Tongue (tissue), 2 donors: ENCODE data around the gene ITSN1. TPM values are rescaled to one million over a fixed set of nuclear protein-coding genes. Genes with fewer than 3 reads are reported as not detected.
"Not testable (repeated sequence)": the region's sequence is repeated elsewhere in the genome, so short reads cannot be mapped to it uniquely, and the experiment has no call there.

Experiments
- DNase-seq: peaks from one replicate; pipeline ENCODE4 v3.0.0-alpha.2; 2015
- total RNA-seq: library from RNA; depleted of rRNA; stranded (reverse); fragments of >200 nt; gene quantifications from one replicate; pipeline ENCODE4 v1.2.3, GENCODE V29; 2014

ITSN1 gene
- 74.2 TPM for total RNA-seq

DNA sequence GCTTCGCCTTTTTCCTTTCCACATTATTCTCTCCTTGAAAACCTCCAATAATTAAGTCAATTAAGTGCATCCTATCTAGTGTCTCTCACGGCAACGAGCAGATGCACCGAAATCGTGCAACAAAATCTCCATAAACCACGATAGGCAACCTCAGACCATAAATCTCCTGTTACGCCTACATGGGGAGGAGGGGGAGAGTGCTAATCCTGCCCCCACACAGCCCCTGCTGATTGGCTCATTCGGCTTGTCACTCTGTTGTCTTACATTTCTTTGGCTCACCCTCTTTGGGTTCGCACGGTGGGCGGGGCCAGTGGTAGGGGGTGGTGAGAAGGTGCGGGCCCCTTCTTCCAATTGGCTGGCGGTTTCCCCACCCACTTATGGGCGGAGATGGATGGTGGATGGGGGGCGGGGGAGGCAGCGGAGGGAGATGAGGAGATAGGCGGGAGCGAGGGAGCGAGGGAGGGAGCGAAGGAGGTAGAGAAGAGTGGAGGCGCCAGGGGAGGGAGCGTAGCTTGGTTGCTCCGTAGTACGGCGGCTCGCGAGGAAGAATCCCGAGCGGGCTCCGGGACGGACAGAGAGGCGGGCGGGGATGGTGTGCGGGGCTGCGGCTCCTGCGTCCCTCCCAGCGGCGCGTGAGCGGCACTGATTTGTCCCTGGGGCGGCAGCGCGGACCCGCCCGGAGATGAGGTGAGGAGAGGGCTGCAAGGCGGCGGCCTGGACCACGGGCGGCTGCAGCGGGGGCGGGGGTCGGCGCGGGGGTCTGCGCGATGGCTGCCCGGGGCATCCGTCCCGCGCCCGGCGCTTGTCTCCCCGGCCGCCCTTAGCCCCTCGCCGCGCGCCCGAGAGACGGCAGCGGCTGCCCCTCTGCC, at the start of gene ITSN1:
Gene ITSN1, plus strand, starts transcription at position 475 of the 869 bp plus-strand sequence. CDS start 76,328 bp downstream, outside the sequence.
- DNase-seq = peak; percentile 100

GRCh38 chr21:33598051-33598450, 44.2 kb upstream of the ITSN1 start:
- DNase-seq = no peak

GRCh38 chr21:33608559-33608958, 33.7 kb upstream of the ITSN1 start:
- peak; percentile 62 for DNase-seq

GRCh38 chr21:33611006-33611744, 31.1 kb upstream of the ITSN1 start:
- no peak for DNase-seq

- not testable (repeated sequence) for DNase-seq
Measured at GRCh38 chr21:33617565-33617964, 24.7 kb upstream of the ITSN1 start.

DNA sequence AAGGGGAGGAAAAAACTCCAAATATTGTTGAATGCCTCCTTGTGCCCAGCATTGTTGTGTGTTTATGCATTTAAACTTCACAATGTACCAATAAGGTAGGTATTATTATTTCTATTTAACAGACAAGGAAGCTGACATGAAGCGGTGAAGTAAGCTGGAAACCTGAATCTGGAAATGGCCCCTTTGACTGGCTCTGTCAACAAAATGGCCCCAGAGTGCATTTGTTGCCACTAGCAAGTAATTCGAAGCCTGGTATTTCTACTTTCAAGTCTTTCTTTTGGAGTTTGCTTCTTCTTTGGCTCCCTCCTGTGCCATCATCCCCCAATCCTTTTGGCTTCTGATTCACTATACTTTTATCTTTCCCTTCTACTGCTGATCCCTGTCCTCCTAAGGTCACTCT, 23.9 kb upstream of the ITSN1 start:
- no peak for DNase-seq

GRCh38 chr21:33619726-33620125, 22.6 kb upstream of the ITSN1 start:
- DNase-seq = no peak

DNA sequence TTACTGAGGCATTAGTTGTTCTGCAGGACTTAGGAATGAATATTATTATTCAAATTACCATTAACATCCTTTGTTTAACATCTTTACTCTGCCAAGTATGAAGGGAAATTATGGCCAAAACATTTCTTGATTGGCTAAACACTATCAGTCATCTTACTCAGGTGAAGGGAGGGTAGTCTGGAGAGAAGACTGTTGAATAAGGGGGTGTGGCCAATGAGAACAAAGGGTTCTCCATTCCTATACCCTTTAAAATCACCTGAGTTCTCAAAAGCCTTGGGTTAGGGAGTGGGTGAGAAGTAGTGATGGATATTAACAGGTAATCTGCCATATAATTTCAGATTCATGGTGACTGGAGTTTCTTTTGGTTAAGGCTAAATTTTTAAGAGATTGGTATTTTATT, 20.0 kb upstream of the ITSN1 start:
- DNase-seq = no peak

DNA sequence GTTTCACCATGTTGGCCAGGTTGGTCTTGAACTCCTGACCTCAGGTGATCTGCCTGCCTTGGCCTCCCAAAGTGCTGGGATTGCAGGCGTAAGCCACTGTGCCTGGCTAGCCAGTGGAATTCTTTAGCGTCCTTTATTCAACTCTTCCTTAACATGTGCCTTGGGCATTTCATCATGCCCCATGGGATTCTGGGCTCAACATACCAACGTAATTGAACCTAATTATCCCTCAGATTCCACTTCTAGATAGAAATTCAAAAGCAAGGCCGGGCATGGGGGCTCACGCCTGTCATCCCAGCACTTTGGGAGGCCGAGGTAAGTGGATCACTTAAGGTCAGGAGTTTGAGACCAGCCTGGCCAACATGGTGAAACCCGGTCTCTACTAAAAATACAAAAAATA, 16.1 kb upstream of the ITSN1 start:
- DNase-seq = not testable (repeated sequence)

GRCh38 chr21:33634254-33634653, 8.0 kb upstream of the ITSN1 start:
- DNase-seq = no peak

DNA sequence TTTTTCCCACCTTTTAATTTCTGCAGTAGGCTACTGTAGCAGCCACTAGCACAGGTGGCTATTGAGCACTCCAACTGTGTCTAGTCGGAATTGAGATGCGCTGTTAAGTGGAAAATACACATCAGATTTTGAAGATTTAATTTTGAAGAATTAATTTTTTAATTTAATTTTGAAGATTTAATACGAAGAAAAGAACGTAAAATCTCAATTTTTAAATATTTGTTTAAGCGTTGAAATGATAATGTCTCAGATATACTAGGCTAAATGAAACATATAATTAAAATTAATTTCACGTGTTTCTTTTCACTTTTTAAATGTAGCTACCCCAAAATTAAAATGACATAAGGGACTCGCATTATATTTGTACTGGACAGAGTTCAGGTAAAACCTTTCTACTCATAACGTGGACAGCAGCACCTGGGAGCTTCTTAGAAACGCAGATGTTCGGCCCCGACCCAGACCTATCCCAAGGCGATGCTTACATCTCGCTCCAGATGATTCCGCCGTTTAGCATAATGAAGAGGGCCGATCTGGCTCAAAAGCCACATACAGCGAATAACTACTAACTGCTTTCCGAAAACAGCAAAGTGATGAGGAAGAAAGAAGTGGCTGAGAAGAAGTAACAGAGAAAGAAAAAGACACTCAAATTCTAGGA, 1.5 kb upstream of the ITSN1 start:
- peak; percentile 52 for DNase-seq

DNA sequence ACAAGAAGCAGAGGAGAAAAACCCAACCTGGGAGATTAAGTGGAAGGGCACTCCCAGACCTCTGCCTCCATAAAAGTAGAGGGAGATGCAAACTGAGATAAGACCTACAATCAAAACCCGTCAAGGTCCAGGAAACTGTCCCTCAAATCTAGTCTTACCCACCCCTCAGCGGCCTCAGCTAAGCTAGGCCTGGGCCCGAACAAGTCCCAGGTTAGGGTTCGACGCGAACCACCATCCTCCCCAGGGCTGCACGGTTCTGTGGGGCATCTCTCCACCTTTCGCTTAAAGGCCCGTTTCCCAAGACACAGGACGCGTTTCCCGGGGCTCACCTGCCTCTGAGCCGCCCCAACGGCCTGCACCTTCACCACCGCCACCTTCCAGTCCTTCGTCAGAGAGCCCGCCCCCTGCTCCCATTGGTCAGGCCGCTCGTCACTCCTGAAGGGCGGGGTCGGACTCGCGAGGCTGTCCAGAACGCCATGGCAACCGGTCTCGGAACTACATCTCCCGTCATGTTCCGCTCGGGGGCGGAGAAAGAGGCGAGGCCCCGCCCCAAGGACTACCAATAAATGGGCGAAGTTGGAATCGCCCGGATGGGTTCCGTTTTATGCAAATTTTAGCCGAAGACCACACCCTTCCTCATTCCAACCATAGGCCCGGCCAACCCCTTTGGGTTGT, 812 bp upstream of the ITSN1 start, which contains the start of gene CRYZL1:
Gene CRYZL1, minus strand, starts transcription at position 390 of the 675 bp plus-strand sequence. CDS start 10,190 bp downstream, outside the sequence.
- peak; percentile 100 for DNase-seq

GRCh38 chr21:33642896-33643657, 776 bp downstream of the ITSN1 start:
- DNase-seq = peak; percentile 46

- DNase-seq = peak; percentile 41
Measured at GRCh38 chr21:33643658-33644311, 1.5 kb downstream of the ITSN1 start.

- no peak for DNase-seq
Measured at GRCh38 chr21:33644383-33645074, 2.2 kb downstream of the ITSN1 start.

DNA sequence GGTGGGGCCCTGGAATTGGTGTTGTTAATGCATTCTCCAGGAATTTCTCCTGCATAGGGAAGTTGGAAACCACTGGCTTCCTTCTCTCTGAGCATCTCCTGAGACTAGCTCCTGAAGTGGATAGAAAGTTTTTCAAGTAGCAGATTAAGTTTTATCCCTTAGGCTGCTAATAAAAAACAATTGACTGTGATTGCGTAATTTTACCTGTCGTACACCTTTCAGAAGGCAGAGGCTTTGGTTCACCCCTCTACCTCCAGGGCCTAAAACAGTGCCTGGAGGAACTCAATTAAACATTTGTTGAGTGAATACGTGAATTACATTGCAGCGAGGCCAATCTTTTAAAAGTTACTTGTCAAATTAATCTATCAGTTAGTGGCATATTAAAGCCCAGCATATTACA, 3.4 kb downstream of the ITSN1 start:
- no peak for DNase-seq

- DNase-seq = no peak
Measured at GRCh38 chr21:33647587-33647986, 5.3 kb downstream of the ITSN1 start.

DNA sequence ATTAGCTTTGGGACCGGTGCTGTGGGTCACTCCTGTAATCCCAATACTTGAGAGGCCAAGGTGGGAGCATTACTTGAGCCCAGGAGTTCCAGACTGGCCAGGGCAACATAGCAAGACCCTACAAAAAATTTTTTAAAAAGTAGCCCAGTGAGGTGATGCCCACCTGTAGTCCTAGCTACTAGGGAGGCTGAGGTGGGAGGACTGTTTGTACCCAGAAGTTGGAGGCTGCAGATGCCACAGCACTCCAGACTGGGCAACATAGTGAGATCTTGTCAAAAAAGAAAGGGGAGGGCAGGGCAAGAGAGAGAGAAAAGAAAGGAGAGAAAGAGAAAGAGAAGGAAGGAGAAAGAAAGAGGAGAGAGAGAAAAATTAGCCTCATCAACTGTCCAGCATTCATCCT, 6.3 kb downstream of the ITSN1 start:
- DNase-seq = no peak

DNA sequence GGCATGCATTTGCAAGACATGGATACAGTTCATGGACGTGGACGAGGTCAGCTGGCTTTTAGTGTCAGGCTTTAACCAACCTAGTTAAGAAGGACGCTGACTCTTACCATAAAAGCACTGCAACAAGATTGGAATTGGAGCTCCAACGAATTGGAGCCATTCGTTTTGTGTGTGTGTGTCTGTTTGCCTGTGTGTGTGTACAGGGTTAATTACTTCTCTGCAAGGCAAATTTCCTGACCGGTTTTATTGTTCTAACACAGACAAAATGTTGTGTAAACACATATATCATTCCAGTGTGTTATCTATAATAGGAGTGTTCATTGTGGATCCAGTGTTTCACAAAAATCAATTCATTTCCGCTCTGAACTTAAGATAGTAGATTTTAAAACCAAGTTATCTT, 7.9 kb downstream of the ITSN1 start:
- DNase-seq = no peak

- no peak for DNase-seq
Measured at GRCh38 chr21:33650929-33651509, 8.7 kb downstream of the ITSN1 start.
